GM21723 (cell line): ENCODE data around the gene FLNA.
"Not testable (repeated sequence)": the region's sequence is repeated elsewhere in the genome, so short reads cannot be mapped to it uniquely, and the experiment has no call there.

Experiments
- ATAC-seq: cut with Tn5 transposase; IDR thresholded peaks from one replicate; pipeline ENCODE4 v1.9.1; 2021; ENCODE audit warnings: mild to moderate bottlenecking, moderate library complexity; ENCODE audit not compliant: unreplicated experiment

Gene FLNA

GRCh38 chrX:154374313-154375155 lies at the start of gene FLNA:
FLNA (minus strand) TSS chrX:154374634; CDS start chrX:154371245, 3,389 bp downstream.
- ATAC-seq: no peak

- no peak for ATAC-seq
These were observed 45.9 kb upstream of the FLNA start for GRCh38 chrX:154420402-154420756.

GRCh38 chrX:154419688-154420401 lies 45.4 kb upstream of the FLNA start:
- ATAC-seq: no peak

GRCh38 chrX:154419189-154419588 lies 44.8 kb upstream of the FLNA start:
- no peak for ATAC-seq

GRCh38 chrX:154417157-154417556 lies 42.7 kb upstream of the FLNA start:
- no peak for ATAC-seq

- ATAC-seq: no peak
These were observed 38.7 kb upstream of the FLNA start for GRCh38 chrX:154413142-154413541.

GRCh38 chrX:154412468-154412867 lies 38.0 kb upstream of the FLNA start:
- ATAC-seq: no peak

- ATAC-seq: peak; percentile 61
These were observed 37.5 kb upstream of the FLNA start for GRCh38 chrX:154411981-154412340.

- peak; percentile 55 for ATAC-seq
These were observed 34.9 kb upstream of the FLNA start, which contains the start of gene DNASE1L1 for GRCh38 chrX:154409222-154409871. DNASE1L1 (minus strand) TSS chrX:154409254; CDS start chrX:154405568, 3,686 bp downstream.

GRCh38 chrX:154408659-154409221 lies 34.3 kb upstream of the FLNA start:
- peak; percentile 5 for ATAC-seq

GRCh38 chrX:154404625-154405192 lies 30.3 kb upstream of the FLNA start:
- ATAC-seq: no peak

- ATAC-seq: no peak
These were observed 29.4 kb upstream of the FLNA start for GRCh38 chrX:154403858-154404257.

GRCh38 chrX:154403192-154403591 lies 28.8 kb upstream of the FLNA start:
- no peak for ATAC-seq

GRCh38 chrX:154402622-154403127 lies 28.2 kb upstream of the FLNA start:
- ATAC-seq: no peak

- no peak for ATAC-seq
These were observed 27.6 kb upstream of the FLNA start for GRCh38 chrX:154401918-154402621.

- ATAC-seq: no peak
These were observed 26.8 kb upstream of the FLNA start for GRCh38 chrX:154401045-154401799.

- ATAC-seq: not testable (repeated sequence)
These were observed 26.0 kb upstream of the FLNA start for GRCh38 chrX:154400369-154400817.

- ATAC-seq: no peak
These were observed 25.3 kb upstream of the FLNA start for GRCh38 chrX:154399527-154400368.
